HCT116 (cell line): ENCODE data around the gene SMG9. TPM values are rescaled to one million over a fixed set of nuclear protein-coding genes. Genes with fewer than 3 reads are reported as not detected.

Experiments used
- ATAC-seq: fragments of 200-7000 bp; cut with Tn5 transposase; 2 replicates; pipeline ENCODE4 v1.9.1; 2020; ENCODE audit warnings: mild to moderate bottlenecking, moderate library complexity
- BruUV-seq: library from RNA; stranded (reverse); fragments of 400-500 nt; replicated peaks from 2 replicates; lab custom pipeline; 2021; lab: Mats Ljungman, UMichigan
- CTCF ChIA-PET: fragments of 300-600 bp; sonication (Branson Sonifier 250); formaldehyde crosslinking; loops from one replicate; lab custom pipeline; 2021; ENCODE audit warnings: antibody characterized with exemption; lab: Charles Lee
- POLR2A ChIA-PET: fragments of 300-600, 350-600 bp; sonication (Branson Sonifier 250); formaldehyde crosslinking; loops from one replicate; lab custom pipeline; 2021; ENCODE audit warnings: antibody characterized with exemption; lab: Charles Lee
- RAD21 ChIA-PET, 2 experiments: fragments of 300-600 bp; sonication (Branson Sonifier 250); formaldehyde crosslinking; loops; one replicate each; lab custom pipeline; 2023; ENCODE audit warnings: low total read pairs in 2 of 2; ENCODE audit not compliant: uncharacterized antibody in 2 of 2, unreplicated experiment in 2 of 2, low non-redundant PET in 1 of 2; lab: Charles Lee
- DNase-seq: peaks from one replicate; pipeline ENCODE4 v3.0.0-alpha.2; 2010; ENCODE audit warnings: low read depth, low spot score
- H2AFZ ChIP-seq: fragments of 200-600 bp; shearing (Covaris generic), sonication (generic); 2 replicates; pipeline ENCODE4 v1.6.1; 2017; ENCODE audit warnings: low read depth, mixed run types, mixed read lengths, antibody characterized with exemption, low read length; ENCODE audit not compliant: poor library complexity, severe bottlenecking
- H3K27ac ChIP-seq: 2 replicates; pipeline ENCODE4 v1.5.1; 2012; ENCODE audit warnings: low read depth, low read length
- H3K27me3 ChIP-seq: fragments of 200-600 bp; sonication (generic); 2 replicates; pipeline ENCODE4 v1.6.1; 2016; ENCODE audit warnings: mixed run types, low read length, mixed read lengths; ENCODE audit not compliant: insufficient read depth
- H3K36me3 ChIP-seq, 2 experiments: fragments of 200-500 bp in 1 of 2; fragments of 200-600 bp in 1 of 2; sonication (Bioruptor generic) in 1 of 2; sonication (generic) in 1 of 2; 2 replicates each; pipeline versions ENCODE4 v1.5.1 to v1.6.1; 2014 to 2016; ENCODE audit warnings: low read length in 2 of 2, inconsistent platforms in 1 of 2, mixed read lengths in 1 of 2, mixed run types in 1 of 2; ENCODE audit not compliant: insufficient read depth in 2 of 2, control insufficient read depth in 1 of 2
- H3K4me1 ChIP-seq, 2 experiments: fragments of 200-600 bp in 1 of 2; sonication (generic) in 1 of 2; 2 replicates each; pipeline versions ENCODE4 v1.5.1 to v1.6.1; 2012 to 2017; ENCODE audit warnings: low read length in 2 of 2, inconsistent platforms in 1 of 2, mild to moderate bottlenecking in 1 of 2, mixed read lengths in 1 of 2, mixed run types in 1 of 2, moderate library complexity in 1 of 2; ENCODE audit not compliant: insufficient read depth in 2 of 2, control insufficient read depth in 1 of 2
- H3K4me2 ChIP-seq: fragments of 200-600 bp; sonication (generic); 2 replicates; pipeline ENCODE4 v1.6.1; 2017; ENCODE audit warnings: mixed run types, low read length, mixed read lengths
- H3K4me3 ChIP-seq, 2 experiments: fragments of 200-600 bp in 1 of 2; sonication (generic) in 1 of 2; replicated peaks in 1 of 2; 2 replicates each; pipeline ENCODE4 v1.5.1; 2011 to 2016; ENCODE audit warnings: low read length in 2 of 2, control low read depth in 1 of 2, low read depth in 1 of 2, mild to moderate bottlenecking in 1 of 2, mixed read lengths in 1 of 2, mixed run types in 1 of 2
- H3K79me2 ChIP-seq: fragments of 200-600 bp; sonication (generic); 2 replicates; pipeline ENCODE4 v1.6.1; 2017; ENCODE audit warnings: mild to moderate bottlenecking, mixed run types, low read length, moderate library complexity, mixed read lengths; ENCODE audit not compliant: insufficient read depth
- H3K9ac ChIP-seq: fragments of 200-600 bp; sonication (generic); 2 replicates; pipeline ENCODE4 v1.6.1; 2016; ENCODE audit warnings: low read length, mixed read lengths
- H3K9me2 ChIP-seq: fragments of 200-600 bp; sonication (generic), shearing (Covaris generic); 2 replicates; pipeline ENCODE4 v1.6.1; 2017; ENCODE audit warnings: mixed run types, mild to moderate bottlenecking, moderate library complexity; ENCODE audit not compliant: insufficient read depth
- H3K9me3 ChIP-seq, 2 experiments: fragments of 200-500 bp in 1 of 2; fragments of 200-600 bp in 1 of 2; sonication (Bioruptor generic) in 1 of 2; sonication (generic) in 1 of 2; 2 replicates each; pipeline ENCODE4 v1.6.1; 2014 to 2017; ENCODE audit warnings: low read length in 2 of 2, mixed read lengths in 2 of 2, inconsistent platforms in 1 of 2, low read depth in 1 of 2, mild to moderate bottlenecking in 1 of 2, mixed run types in 1 of 2, moderate library complexity in 1 of 2; ENCODE audit not compliant: control insufficient read depth in 1 of 2, insufficient read depth in 1 of 2
- H4K20me1 ChIP-seq: fragments of 200-600 bp; sonication (generic), shearing (Covaris generic); 2 replicates; pipeline ENCODE4 v1.6.1; 2017; ENCODE audit warnings: mixed run types, mild to moderate bottlenecking, moderate library complexity; ENCODE audit not compliant: insufficient read depth
- CEBPB ChIP-seq: IDR thresholded peaks from 2 replicates; pipeline ENCODE4 v1.6.1; 2012; ENCODE audit warnings: low read depth
- EGR1 ChIP-seq: IDR thresholded peaks from 2 replicates; pipeline ENCODE4 v1.6.1; 2012; ENCODE audit warnings: low read depth
- JUND ChIP-seq: IDR thresholded peaks from 2 replicates; pipeline ENCODE4 v1.6.1; 2012
- RAD21 ChIP-seq: IDR thresholded peaks from 2 replicates; pipeline ENCODE4 v1.6.1; 2012; ENCODE audit warnings: low read depth, mild to moderate bottlenecking
- SIN3A ChIP-seq: IDR thresholded peaks from 2 replicates; pipeline ENCODE4 v1.6.1; 2012; ENCODE audit warnings: low read depth
- SP1 ChIP-seq: IDR thresholded peaks from 2 replicates; pipeline ENCODE4 v1.6.1; 2012; ENCODE audit warnings: low read depth
- ZFX ChIP-seq: fragments of 450-650 bp; IDR thresholded peaks from 2 replicates; pipeline ENCODE4 v1.6.1; 2017
- ZNF274 ChIP-seq: fragments of 200-500 bp; sonication (Bioruptor generic); IDR thresholded peaks from 2 replicates; pipeline ENCODE4 v1.6.1; 2014; ENCODE audit warnings: mild to moderate bottlenecking, low read depth, low read length, inconsistent platforms
- intact Hi-C: fragments of 100-400 bp; cut with micrococcal nuclease; formaldehyde crosslinking; loops from 2 replicates; pipeline ENCODE4 v1.10.0; 2022
- total RNA-seq: library from RNA; stranded (reverse); gene quantifications from one replicate; pipeline ENCODE4 v1.2.1, GENCODE V29; 2021; ENCODE audit not compliant: unreplicated experiment
- TF ChIP-seq, protein P1 (sequence below): IDR thresholded peaks from 2 replicates; pipeline ENCODE4 v1.6.1; 2012
- TF ChIP-seq, protein P2 (sequence below): IDR thresholded peaks from 2 replicates; pipeline ENCODE4 v1.6.1; 2012; ENCODE audit warnings: low read depth

SMG9 gene
- total RNA-seq, 1 experiment from 2014 or later = 80.2 TPM

DNA sequence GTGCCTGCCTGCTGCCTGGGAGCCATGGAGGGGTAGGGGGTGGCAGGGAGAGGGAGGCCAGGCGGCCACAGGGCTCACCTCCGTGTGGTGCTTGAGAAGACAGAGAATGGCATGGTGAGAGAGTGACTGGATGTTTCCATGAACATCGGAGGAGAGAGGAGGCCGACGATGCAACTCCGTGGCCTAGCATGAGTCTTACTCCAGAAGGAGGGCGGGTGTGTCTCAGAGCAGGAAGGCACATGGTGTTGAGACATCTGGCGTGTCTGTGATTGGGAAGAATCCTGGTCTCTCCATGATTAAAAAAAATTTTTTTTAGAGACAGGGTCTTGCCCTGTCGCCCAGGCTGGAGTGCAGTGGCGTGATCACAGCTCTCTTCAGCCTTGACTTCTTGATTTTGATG lies 33.8 kb downstream of the SMG9 start:
- ChIA-PET POLR2A (interaction anchor here (1.1 to 6.1 kb wide), 2 partner anchors 39 to 51 kb away, joined by 3 to 53 read pairs; partner anchors contain the start of gene PLAUR), CTCF (interaction anchor here (1.1 to 4.8 kb wide), 5 partner anchors 9 to 52 kb away, joined by 3 to 38 read pairs (median 6); partner anchors contain the start of gene PLAUR), RAD21 (interaction anchor here in 1 of 2 experiments (1.5 kb wide), 1 partner anchor 52 kb away, joined by 7 read pairs; no protein-coding TSS in a partner anchor)
- H3K4me3 ChIP-seq = no peak overlapping the region
- H4K20me1 ChIP-seq = no peaks in the 10 kb centered on the region
- no peaks in the 10 kb centered on the region for H3K9me3 ChIP-seq
- intact Hi-C loops = loop anchor here (5.0 kb wide), 1 partner anchor 184 kb away; no protein-coding TSS in a partner anchor
- TF ChIP-seq ZFX = no peak
- TF ChIP-seq, protein P1, sequence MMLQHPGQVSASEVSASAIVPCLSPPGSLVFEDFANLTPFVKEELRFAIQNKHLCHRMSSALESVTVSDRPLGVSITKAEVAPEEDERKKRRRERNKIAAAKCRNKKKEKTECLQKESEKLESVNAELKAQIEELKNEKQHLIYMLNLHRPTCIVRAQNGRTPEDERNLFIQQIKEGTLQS = no peak
- no peak for TF ChIP-seq SP1
- no peak for TF ChIP-seq RAD21
- no peak for TF ChIP-seq CEBPB
- no peak for TF ChIP-seq SIN3A
- TF ChIP-seq ZNF274 = no peak
- TF ChIP-seq, protein P2, sequence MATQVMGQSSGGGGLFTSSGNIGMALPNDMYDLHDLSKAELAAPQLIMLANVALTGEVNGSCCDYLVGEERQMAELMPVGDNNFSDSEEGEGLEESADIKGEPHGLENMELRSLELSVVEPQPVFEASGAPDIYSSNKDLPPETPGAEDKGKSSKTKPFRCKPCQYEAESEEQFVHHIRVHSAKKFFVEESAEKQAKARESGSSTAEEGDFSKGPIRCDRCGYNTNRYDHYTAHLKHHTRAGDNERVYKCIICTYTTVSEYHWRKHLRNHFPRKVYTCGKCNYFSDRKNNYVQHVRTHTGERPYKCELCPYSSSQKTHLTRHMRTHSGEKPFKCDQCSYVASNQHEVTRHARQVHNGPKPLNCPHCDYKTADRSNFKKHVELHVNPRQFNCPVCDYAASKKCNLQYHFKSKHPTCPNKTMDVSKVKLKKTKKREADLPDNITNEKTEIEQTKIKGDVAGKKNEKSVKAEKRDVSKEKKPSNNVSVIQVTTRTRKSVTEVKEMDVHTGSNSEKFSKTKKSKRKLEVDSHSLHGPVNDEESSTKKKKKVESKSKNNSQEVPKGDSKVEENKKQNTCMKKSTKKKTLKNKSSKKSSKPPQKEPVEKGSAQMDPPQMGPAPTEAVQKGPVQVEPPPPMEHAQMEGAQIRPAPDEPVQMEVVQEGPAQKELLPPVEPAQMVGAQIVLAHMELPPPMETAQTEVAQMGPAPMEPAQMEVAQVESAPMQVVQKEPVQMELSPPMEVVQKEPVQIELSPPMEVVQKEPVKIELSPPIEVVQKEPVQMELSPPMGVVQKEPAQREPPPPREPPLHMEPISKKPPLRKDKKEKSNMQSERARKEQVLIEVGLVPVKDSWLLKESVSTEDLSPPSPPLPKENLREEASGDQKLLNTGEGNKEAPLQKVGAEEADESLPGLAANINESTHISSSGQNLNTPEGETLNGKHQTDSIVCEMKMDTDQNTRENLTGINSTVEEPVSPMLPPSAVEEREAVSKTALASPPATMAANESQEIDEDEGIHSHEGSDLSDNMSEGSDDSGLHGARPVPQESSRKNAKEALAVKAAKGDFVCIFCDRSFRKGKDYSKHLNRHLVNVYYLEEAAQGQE = no peak
- TF ChIP-seq EGR1 = no peak
- no peak for TF ChIP-seq JUND
- DNase-seq (no peak), ATAC-seq (no peak)
- no peak overlapping the region for H3K4me2 ChIP-seq
- H3K4me1 ChIP-seq = peaks cover 4 to 11% of the 10 kb centered on the region in 2 experiments; a peak in 3 of 4 replicates
- no peaks in the 10 kb centered on the region for H3K9me2 ChIP-seq
- no peak overlapping the region for H3K27ac ChIP-seq
- no TSS peak for BruUV-seq
- H3K27me3 ChIP-seq = no peaks in the 10 kb centered on the region
- no peak overlapping the region for H3K9ac ChIP-seq
- H3K36me3 ChIP-seq = no peaks in the 10 kb centered on the region
- no peak overlapping the region for H2AFZ ChIP-seq
- no peaks in the 10 kb centered on the region for H3K79me2 ChIP-seq
